HK-2 (cell line): Measurements from ENCODE around the gene NPM1.
"Not testable (repeated sequence)": the region's sequence is repeated elsewhere in the genome, so short reads cannot be mapped to it uniquely, and the experiment has no call there.

Experiments used
- DNase-seq: peaks from one replicate; pipeline ENCODE4 v3.0.0-alpha.2; 2018; ENCODE audit not compliant: unreplicated experiment

The NPM1 gene

DNA sequence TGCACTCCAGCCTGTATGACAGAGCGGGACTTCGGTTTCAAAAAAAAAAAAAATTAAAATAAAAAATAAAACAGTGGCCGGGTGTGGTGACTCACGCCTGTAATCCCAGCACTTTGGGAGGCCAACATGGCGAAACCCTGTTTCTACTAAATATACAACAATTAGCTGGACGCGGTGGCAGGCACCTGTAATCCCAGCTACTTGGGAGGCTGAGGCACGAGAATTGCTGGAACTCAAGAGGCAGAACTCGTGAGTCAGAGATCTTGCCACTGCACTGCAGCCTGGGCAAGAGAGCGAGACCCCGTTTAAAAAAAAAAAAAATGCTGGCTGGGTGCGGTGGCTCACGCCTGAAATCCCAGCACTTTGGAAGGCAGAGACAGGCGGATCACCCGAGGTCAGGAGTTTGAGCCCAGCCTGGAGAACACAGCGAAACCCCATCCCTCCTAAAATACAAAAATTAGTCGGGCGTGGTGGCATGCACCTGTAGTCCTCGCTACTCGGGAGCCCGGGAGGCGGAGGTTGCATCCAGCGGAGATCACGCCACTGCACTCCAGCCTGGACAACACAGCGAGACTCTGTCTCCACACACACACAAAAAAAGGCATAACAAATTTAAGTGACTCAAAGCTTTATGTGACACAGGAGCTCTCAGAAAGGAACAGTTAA is 1.5 kb upstream of the NPM1 start:
- no peak for DNase-seq

GRCh38 chr5:171386861-171387344 is 746 bp upstream of the NPM1 start:
- DNase-seq = no peak

- peak; percentile 72 for DNase-seq
Measured at GRCh38 chr5:171387970-171388815, 544 bp downstream of the NPM1 start.

- DNase-seq = no peak
Measured at GRCh38 chr5:171388816-171389168, 1.1 kb downstream of the NPM1 start.

DNA sequence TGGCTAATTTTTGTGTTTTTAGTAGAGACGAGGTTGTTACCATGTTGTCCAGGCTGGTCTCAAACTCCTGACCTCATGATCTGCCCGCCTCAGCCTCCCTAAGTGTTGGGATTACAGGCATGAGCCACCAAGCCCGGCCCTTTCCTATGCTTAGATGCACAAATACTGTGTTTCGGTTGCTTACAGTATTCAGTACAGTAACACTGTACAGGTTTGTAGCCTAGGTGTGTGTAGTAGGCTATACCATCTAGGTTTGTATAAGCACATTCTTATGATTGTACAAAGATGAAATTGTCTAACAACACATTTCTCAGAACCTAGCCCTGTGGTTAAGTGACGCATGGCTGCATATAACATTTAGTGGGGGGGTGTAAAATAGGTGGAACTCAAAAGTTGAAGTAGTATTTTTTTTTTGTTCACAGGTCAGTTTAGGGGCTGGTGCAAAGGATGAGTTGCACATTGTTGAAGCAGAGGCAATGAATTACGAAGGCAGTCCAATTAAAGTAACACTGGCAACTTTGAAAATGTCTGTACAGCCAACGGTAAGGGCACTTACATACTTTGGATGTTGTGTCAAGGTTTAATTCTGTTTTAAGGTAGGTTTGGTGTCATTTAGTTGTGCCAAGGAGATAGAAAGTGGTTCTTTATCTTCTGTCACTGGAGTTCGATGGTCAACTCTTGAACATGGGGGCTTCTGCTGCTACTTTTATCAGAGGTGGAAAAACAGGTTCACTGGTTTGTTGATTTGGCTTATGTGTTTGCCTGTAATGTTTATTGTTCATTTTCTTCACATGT is 3.4 kb downstream of the NPM1 start:
- DNase-seq = no peak

- no peak for DNase-seq
Measured at GRCh38 chr5:171391996-171392577, 4.4 kb downstream of the NPM1 start.

GRCh38 chr5:171392585-171393159 is 5.0 kb downstream of the NPM1 start:
- DNase-seq = no peak

DNA sequence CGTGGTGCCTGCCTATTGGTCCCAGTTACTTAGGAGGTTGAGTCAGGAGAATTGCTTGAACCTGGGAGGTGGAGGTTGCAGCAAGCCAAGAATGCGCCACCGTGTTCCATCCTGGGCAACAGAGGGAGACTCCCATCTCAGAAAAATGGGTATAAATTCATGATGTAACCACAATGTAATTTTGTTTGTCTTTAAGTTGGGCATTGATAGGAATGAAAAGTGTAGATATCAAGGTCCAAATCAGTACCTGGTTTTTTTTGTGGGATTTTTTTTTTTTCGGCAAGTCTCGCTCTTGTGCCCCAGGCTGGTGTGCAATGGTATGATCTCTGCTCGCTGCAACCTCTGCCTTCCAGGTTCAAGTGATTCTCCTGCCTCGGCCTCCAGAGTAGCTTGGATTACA is 7.4 kb downstream of the NPM1 start:
- no peak for DNase-seq

DNA sequence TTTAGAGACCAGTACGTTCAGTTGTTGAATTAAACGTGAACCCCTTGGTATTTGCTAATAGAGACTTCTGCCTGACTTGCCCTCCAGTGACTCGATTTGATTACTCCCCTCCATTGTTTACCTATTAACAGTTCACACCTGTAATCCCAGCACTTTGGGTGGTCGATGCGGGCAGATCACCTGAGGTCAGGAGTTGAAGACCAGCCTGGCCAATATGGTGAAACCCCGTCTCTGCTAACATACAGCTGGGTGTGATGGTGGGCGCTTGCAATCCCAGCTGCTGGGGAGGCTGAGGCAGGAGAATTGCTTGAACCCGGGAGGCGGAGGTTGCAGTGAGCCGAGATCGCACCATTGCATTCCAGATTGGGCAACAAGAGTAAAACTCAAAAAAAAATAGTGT is 8.9 kb downstream of the NPM1 start:
- DNase-seq = not testable (repeated sequence)

GRCh38 chr5:171397190-171397589 is 9.5 kb downstream of the NPM1 start:
- DNase-seq = no peak

- DNase-seq = no peak
Measured at GRCh38 chr5:171397599-171397998, 9.9 kb downstream of the NPM1 start.

DNA sequence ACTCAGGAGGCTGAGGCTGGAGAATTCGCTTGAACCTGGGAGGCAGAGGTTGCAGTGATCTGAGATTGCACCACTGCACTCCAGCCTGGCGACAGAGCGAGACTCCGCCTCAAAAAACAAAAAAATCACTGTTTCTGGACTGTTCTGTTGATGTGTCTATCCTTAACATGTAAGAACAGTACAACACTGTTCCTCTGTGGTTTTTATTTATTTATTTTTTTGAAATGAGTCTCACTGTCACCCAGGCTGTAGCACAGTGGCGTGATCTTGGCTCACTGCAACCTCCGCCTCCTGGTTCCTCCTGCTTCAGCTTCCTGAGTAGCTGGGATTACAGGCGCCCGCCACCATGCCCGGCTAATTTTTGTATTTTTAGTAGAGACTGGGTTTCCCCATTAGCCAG is 11.0 kb downstream of the NPM1 start:
- DNase-seq = not testable (repeated sequence)

DNA sequence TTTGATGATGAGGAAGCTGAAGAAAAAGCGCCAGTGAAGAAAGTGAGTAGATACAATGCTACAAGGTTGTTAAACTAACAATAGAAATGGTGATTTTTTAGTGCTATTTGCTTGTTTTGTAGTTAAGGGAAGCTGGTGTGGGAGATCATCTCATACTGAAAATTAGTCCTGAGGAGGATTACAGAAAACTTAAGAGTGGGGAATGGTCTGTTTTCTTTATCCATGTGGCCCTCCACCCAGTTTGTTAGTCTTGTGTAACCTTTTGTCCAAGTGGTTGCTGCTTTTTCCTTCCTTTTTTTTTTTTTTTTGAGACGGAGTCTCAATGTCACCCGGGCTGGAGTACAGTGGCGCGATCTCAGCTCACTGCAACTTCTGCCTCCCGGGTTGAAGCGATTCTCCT is 12.5 kb downstream of the NPM1 start:
- no peak for DNase-seq

DNA sequence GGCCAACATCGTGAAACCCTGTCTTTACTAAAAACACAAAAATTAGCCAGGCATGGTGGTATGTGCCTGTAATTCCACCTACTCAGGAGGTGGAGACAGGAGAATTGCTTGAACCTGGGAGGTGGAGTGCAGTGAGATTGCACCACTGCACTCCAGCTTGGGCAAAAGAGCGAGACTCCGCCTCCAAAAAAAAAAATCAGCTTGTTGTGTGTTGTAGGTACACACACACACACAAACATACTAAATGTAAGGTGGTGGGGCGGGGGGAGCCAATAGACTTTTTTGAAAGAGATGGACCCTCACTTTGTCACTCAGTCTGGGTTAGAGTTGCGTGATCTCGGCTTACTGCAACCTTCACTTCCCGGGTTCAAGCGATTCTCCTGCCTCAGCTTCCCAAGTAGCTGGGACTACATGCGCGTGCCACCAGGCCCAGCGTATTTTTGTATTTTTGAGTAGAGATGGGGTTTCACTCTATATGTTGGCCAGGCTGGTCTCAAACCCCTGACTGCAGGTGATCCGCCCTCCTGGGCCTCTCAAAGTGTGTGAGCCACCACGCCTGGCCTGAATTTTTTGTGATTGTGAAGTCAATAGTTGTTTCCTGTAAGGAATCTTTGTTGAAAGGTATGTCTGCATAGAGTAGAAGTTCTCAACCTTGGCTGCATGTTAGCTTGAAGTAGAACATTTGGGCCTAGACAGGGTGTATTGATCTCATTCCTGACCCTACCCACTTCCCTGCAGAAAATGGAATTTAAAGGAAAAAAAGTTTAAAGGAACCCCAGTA is 13.7 kb downstream of the NPM1 start:
- DNase-seq = no peak

DNA sequence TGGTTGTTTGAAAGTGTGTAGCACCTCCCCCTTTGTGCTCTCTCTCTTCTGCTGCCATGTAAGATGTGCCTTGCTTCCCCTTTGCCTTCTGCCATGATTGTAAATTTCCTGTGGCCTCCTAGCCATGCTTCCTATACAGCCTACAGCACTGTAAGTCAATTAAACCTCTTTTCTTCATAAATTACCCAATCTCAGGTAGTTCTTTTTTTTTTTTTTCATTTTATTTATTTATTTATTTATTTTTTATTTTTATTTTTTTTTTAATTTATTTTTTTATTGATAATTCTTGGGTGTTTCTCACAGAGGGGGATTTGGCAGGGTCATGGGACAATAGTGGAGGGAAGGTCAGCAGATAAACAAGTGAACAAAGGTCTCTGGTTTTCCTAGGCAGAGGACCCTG is 15.1 kb downstream of the NPM1 start:
- not testable (repeated sequence) for DNase-seq

DNA sequence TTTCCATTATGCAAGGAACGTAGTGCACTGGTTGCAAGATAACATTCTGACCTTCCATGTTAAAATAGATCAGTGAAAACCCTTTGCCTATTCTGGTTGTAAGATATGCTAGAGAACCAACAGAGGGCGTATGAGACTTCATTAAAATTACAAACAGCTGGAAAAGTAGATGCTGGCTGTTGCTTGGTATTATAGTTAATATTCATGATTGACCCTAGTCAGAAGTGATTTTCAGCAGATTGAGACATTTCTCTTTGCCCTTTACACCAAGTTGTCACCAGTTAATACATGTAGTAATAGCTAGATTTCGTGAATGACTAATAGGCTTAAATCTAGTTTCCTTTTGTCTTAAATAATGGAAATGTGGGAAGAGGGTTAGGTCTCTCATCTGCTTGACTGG is 18.0 kb downstream of the NPM1 start:
- no peak for DNase-seq

GRCh38 chr5:171407234-171407633 is 19.6 kb downstream of the NPM1 start:
- DNase-seq = no peak

- DNase-seq = no peak
Measured at GRCh38 chr5:171409164-171410136, 21.8 kb downstream of the NPM1 start.

GRCh38 chr5:171410181-171410580 is 22.5 kb downstream of the NPM1 start:
- DNase-seq = no peak

- no peak for DNase-seq
Measured at GRCh38 chr5:171412186-171412585, 24.5 kb downstream of the NPM1 start.
